HepG2 (cell line): ENCODE measurements around the gene ANXA9. TPM values are rescaled to one million over a fixed set of nuclear protein-coding genes. Genes with fewer than 3 reads are reported as not detected.
A peak's percentile ranks its signal among the peaks of the same experiment; 100 is the strongest.

Experiments
- BHLHE40 ChIP-seq: IDR thresholded peaks from 2 replicates; pipeline ENCODE4 v1.6.1; 2011; ENCODE audit warnings: low read length, improper control_type of control experiment
- BRCA1 ChIP-seq: sonication (generic); formaldehyde crosslinking; IDR thresholded peaks from 2 replicates; pipeline ENCODE4 v1.4.0; 2020; ENCODE audit warnings: missing genetic modification reagents
- CENPX ChIP-seq: sonication (generic); formaldehyde crosslinking; IDR thresholded peaks from 2 replicates; pipeline ENCODE4 v1.9.0; 2021; ENCODE audit warnings: mild to moderate bottlenecking, missing genetic modification reagents, moderate library complexity
- FOXP4 ChIP-seq: sonication (generic); formaldehyde crosslinking; IDR thresholded peaks from 2 replicates; pipeline ENCODE4 v1.4.0; 2020; ENCODE audit warnings: missing genetic modification reagents
- HIVEP1 ChIP-seq: sonication (generic); formaldehyde crosslinking; IDR thresholded peaks from 2 replicates; pipeline ENCODE4 v1.4.0; 2020; ENCODE audit warnings: mild to moderate bottlenecking, missing genetic modification reagents
- HNF4A ChIP-seq: sonication (generic); formaldehyde crosslinking; IDR thresholded peaks from 2 replicates; pipeline ENCODE4 v1.4.0; 2020; ENCODE audit warnings: missing genetic modification reagents
- HNRNPL ChIP-seq: fragments of 200-400 bp; formaldehyde crosslinking; IDR thresholded peaks from 2 replicates; pipeline ENCODE4 v1.6.1; 2017; ENCODE audit warnings: mild to moderate bottlenecking, low read depth, low read length
- IKZF4 ChIP-seq: sonication (generic); formaldehyde crosslinking; IDR thresholded peaks from 2 replicates; pipeline ENCODE4 v1.5.1; 2020; ENCODE audit warnings: borderline replicate concordance, mild to moderate bottlenecking, low read depth, missing genetic modification reagents; ENCODE audit errors: not compliant biosample characterization
- MTA3 ChIP-seq: sonication (generic); formaldehyde crosslinking; IDR thresholded peaks from 2 replicates; pipeline ENCODE4 v1.4.0; 2020; ENCODE audit warnings: missing genetic modification reagents
- NR2F2 ChIP-seq: IDR thresholded peaks from 2 replicates; pipeline ENCODE4 v1.6.1; 2012; ENCODE audit warnings: low read depth, inconsistent platforms, borderline replicate concordance
- PRDM15 ChIP-seq: sonication (generic); formaldehyde crosslinking; IDR thresholded peaks from 2 replicates; pipeline ENCODE4 v1.4.0; 2020; ENCODE audit warnings: missing genetic modification reagents
- REL ChIP-seq: sonication (generic); formaldehyde crosslinking; conservative IDR thresholded peaks from 2 replicates; pipeline ENCODE4 v1.8.0; 2022; ENCODE audit warnings: mild to moderate bottlenecking, missing genetic modification reagents, moderate library complexity
- SETDB1 ChIP-seq: sonication (generic); formaldehyde crosslinking; IDR thresholded peaks from 2 replicates; pipeline ENCODE4 v1.5.1; 2020; ENCODE audit warnings: missing genetic modification reagents, mild to moderate bottlenecking, borderline replicate concordance
- SIN3A ChIP-seq: IDR thresholded peaks from 2 replicates; pipeline ENCODE4 v1.6.1; 2011; ENCODE audit warnings: low read depth, mild to moderate bottlenecking, control low read depth, low read length, borderline replicate concordance
- TRIM24 ChIP-seq: sonication (generic); formaldehyde crosslinking; IDR thresholded peaks from 2 replicates; pipeline ENCODE4 v1.8.0; 2022; ENCODE audit warnings: mild to moderate bottlenecking, missing genetic modification reagents
- TSC22D2 ChIP-seq: sonication (generic); formaldehyde crosslinking; IDR thresholded peaks from 2 replicates; pipeline ENCODE4 v1.5.1; 2020; ENCODE audit warnings: missing genetic modification reagents, mild to moderate bottlenecking, borderline replicate concordance
- ZBTB2 ChIP-seq: sonication (generic); formaldehyde crosslinking; IDR thresholded peaks from 2 replicates; pipeline ENCODE4 v1.8.0; 2022; ENCODE audit warnings: low read depth, missing genetic modification reagents
- ZNF3 ChIP-seq: IDR thresholded peaks from 2 replicates; pipeline ENCODE4 v1.7.0; 2017; ENCODE audit warnings: inconsistent platforms
- ZNF710 ChIP-seq: sonication (generic); formaldehyde crosslinking; IDR thresholded peaks from 2 replicates; pipeline ENCODE4 v1.5.0; 2020; ENCODE audit warnings: mild to moderate bottlenecking, missing genetic modification reagents, borderline replicate concordance
- ZNF780A ChIP-seq: sonication (generic); formaldehyde crosslinking; IDR thresholded peaks from 2 replicates; pipeline ENCODE4 v1.8.0; 2022; ENCODE audit warnings: mild to moderate bottlenecking, missing genetic modification reagents, moderate library complexity
- ZNF782 ChIP-seq: sonication (generic); formaldehyde crosslinking; IDR thresholded peaks from 2 replicates; pipeline ENCODE4 v1.4.0; 2020; ENCODE audit warnings: missing genetic modification reagents, mild to moderate bottlenecking, borderline replicate concordance
- polyA plus RNA-seq, 8 experiments: library from polyadenylated mRNA; depleted of rRNA in 3 of 8; stranded (reverse) in 7 of 8; unstranded in 1 of 8; fragments of >200 nt; fragmentation: Illumina TruSeq in 4 of 8; extraction: Trizol in 4 of 8; gene quantifications; 2 replicates each; pipeline versions ENCODE4 v1.2.1 to v1.2.3, GENCODE V29; 2011 to 2016; ENCODE audit warnings: low read depth in 4 of 8, missing spikeins in 1 of 8, mixed read lengths in 1 of 8; ENCODE audit not compliant: insufficient read depth in 1 of 8
- total RNA-seq, 5 experiments: library from RNA; depleted of rRNA; stranded (reverse); fragments of >200 nt; fragmentation: Illumina TruSeq; extraction: Trizol; gene quantifications; 2 replicates each; pipeline ENCODE4 v1.2.3, GENCODE V29; 2016; ENCODE audit warnings: low read depth in 1 of 5

The ANXA9 gene
- total and polyA plus RNA-seq, 2 of the 13 experiments (the other 11 are each of a cell fraction or from before 2014, with no cell fraction given): 13.3 to 23.9 TPM

GRCh38 chr1:150970808-150971582 lies 11.1 kb upstream of the ANXA9 start (continued):
- TF ChIP-seq HIVEP1: peak; percentile 70
- TF ChIP-seq TSC22D2 (CRISPR knock-in tag): no peak
- peak; percentile 99 for TF ChIP-seq HNF4A
- TF ChIP-seq IKZF4 (CRISPR knock-in tag): no peak
- TF ChIP-seq PRDM15: no peak
- TF ChIP-seq REL: no peak
- no peak for TF ChIP-seq MTA3
- TF ChIP-seq BRCA1 (CRISPR knock-in tag): no peak
- TF ChIP-seq TRIM24 (CRISPR knock-in tag): peak; percentile 81
- TF ChIP-seq ZNF780A (CRISPR knock-in tag): no peak
- 0 out of 2 replicates have a peak, but pooled peaks have one; percentile 16 for TF ChIP-seq HNRNPL
- TF ChIP-seq ZNF782 (CRISPR knock-in tag): no peak
- TF ChIP-seq ZNF3 (CRISPR knock-in tag): no peak
- TF ChIP-seq NR2F2: peak; percentile 88
- TF ChIP-seq FOXP4: peak; percentile 89
- peak; percentile 86 for TF ChIP-seq BHLHE40
- TF ChIP-seq SETDB1: no peak
- TF ChIP-seq CENPX (CRISPR knock-in tag): no peak
- TF ChIP-seq ZBTB2 (CRISPR knock-in tag): no peak
- TF ChIP-seq ZNF710 (CRISPR knock-in tag): peak; percentile 81
- peak; percentile 99 for TF ChIP-seq SIN3A
